Stimulated activated naive B cell treated with anti-CD40 and anti-IgM and Interleukin-4, amounts not matched to agents 10 μg/mL and 1 μg/mL and 100 μg/mL, for 72 hours (primary cell): ENCODE data around the gene PCBD1.

ENCODE experiments used
- ATAC-seq, 2 donors: fragments of 150-1000 bp; cut with Tn5 transposase; replicated peaks; 2 replicates each; pipeline ENCODE4 v1.10.0; 2021; ENCODE audit warnings: moderate library complexity in 1 of 2
- DNase-seq: peaks from one replicate; pipeline ENCODE4 v3.0.0; 2021
- H3K27ac Mint-ChIP-seq: one replicate; pipeline ENCODE4 v1.8.0; 2022; ENCODE audit warnings: mild to moderate bottlenecking, mixed read lengths
- H3K27me3 Mint-ChIP-seq, 2 donors: one replicate each; pipeline ENCODE4 v1.8.0; 2022; ENCODE audit warnings: mixed read lengths in 2 of 2
- H3K36me3 Mint-ChIP-seq, 2 donors: one replicate each; pipeline ENCODE4 v1.8.0; 2022; ENCODE audit warnings: mixed read lengths in 2 of 2, mild to moderate bottlenecking in 1 of 2
- H3K4me1 Mint-ChIP-seq, 2 donors: one replicate each; pipeline ENCODE4 v1.8.0; 2022; ENCODE audit warnings: mixed read lengths in 2 of 2, mild to moderate bottlenecking in 1 of 2
- H3K4me3 Mint-ChIP-seq, 2 donors: one replicate each; pipeline ENCODE4 v1.8.0; 2022; ENCODE audit warnings: mild to moderate bottlenecking in 2 of 2, mixed read lengths in 2 of 2, moderate library complexity in 1 of 2
- H3K9me3 Mint-ChIP-seq, 2 donors: one replicate each; pipeline ENCODE4 v1.8.0; 2022; ENCODE audit warnings: mixed read lengths in 2 of 2, mild to moderate bottlenecking in 1 of 2

PCBD1 gene

DNA sequence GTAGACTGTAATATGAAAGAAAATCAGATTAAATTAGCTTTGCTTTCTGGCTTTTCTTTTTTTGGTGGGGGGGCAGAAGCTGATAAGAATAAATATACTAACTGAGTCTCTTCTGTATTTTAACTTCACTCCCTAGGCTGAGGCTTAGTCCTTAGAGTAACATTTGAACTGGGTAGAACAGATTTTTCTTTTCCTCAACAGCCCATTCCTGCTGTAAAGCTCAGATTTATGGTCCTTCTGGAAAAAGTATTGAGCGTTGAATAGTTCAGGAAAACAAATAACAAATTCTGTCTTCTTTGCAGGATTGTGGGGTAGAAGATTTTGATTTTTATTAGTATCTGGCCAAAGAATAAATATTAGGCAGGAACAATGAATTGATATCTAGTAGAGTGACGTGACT lies 54.8 kb downstream of the PCBD1 start:
- Mint-ChIP-seq H3K9me3 (no peaks in the 10 kb centered on the region), H3K27me3 (no peaks in the 10 kb centered on the region), H3K27ac (peak overlapping the region; percentile 71), H3K4me3 (peak overlapping the region; percentile 30 to 31), H3K36me3 (peaks cover 39 to 45% of the 10 kb centered on the region in 2 donors), H3K4me1 (peaks cover 50 to 77% of the 10 kb centered on the region in 2 donors)
- ATAC-seq = no peak
- no peak for DNase-seq
